Liver (tissue), 3 donors: ENCODE results near the gene NRSN2.

Experiments used
- CTCF ChIP-seq: fragments of 150-350 bp; IDR thresholded peaks from 2 replicates; pipeline ENCODE4 v1.5.1; 2017; ENCODE audit warnings: improper control_type of control experiment, low read depth, low read length; ENCODE audit not compliant: missing input control
- JUND ChIP-seq, 2 donors: IDR thresholded peaks; 2 replicates each; pipeline ENCODE4 v1.6.1; 2016; ENCODE audit warnings: antibody characterized with exemption in 2 of 2
- donor health status: healthy.
- donor health status: healthy.

- TF ChIP-seq JUND (IDR thresholded peaks at IDR 0.05), result no peak
- TF ChIP-seq CTCF, result no peak
These were observed 18.2 kb downstream of the NRSN2 start for GRCh38 chr20:364905-365794.
